Putamen (tissue), 1 donor: ENCODE measurements around the gene SHB.
"Not testable (repeated sequence)": the region's sequence is repeated elsewhere in the genome, so short reads cannot be mapped to it uniquely, and the experiment has no call there.

Experiments
- DNase-seq: peaks from one replicate; pipeline ENCODE4 v3.0.0-alpha.2; 2016; ENCODE audit warnings: low spot score

Gene SHB

DNA sequence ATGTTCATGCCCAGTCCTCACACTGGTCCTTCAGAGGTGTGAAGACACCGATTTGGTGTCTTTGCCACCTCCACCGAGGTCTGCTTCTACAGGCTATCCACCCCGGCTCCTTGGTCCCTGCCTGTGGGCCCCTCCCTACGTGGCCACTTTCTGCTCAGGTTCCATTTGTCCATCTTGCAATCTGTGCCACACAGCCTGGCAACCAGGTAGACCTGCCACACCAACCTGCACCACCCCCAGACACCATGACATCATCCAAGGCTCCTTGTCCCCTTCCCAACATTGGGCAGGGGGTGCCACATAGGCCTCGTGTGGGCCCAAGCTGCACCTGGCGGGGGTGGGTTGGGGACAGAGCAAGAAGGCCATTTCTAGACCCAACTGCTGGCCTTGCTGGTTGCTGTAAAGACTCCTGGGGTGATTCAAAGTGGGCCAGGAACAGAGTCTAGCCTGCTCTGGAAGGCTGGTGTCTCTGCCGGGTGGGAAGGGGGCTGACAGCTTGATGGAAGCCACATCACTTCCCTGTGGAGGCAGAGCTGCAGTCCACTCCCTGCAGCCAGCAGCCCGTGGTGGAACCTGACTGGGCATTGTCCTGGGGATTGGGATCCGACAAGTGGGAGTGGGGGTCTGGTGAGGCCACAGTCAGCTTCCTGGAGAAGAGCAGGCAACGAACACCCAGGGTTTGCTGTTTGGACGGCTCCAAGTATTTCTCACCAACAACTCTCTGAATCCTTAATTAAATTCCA, 99.3 kb downstream of the SHB start:
- DNase-seq, result no peak

DNA sequence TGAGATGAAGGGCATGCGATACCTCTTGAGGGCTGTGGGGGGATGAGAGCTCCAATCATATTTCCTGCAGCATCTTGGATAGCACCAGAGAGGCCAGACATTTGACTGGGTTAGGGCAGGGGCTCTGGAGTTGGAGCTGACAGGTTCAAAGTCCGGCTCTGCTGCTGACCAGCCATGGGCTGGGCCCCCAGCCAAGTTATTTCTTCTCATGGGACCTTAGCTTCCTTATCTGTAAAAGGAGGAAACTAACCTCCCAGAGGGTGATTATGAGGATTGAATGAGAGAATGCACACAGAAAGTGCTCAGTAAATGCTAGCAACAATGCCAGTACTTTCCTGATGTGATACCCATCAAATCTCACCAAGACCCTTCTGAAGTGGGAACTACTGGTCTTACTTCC, 99.9 kb downstream of the SHB start:
- no peak for DNase-seq

DNA sequence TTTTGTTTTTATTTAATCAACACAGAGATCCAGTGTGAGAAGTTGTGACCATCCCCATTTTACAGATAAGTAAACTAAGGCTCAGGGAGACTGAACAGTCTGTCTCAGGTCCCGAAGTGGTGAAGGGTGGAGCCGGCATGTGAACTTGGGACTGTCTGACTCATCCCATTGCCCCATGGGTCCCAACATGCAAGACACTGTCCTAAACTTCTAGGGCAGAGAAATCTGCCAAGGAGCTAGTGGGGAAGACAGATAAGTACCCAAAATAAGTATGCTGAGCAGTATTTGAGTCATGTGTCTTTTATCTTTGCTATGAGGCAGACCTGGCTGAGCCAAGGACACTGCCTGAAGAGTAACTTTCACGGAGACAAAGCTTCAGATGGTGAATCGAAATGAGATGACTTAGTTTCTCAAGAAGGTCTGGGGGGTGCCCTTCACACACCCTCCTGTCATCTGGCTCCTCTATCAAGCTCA, 100.8 kb downstream of the SHB start:
- DNase-seq, result no peak

DNA sequence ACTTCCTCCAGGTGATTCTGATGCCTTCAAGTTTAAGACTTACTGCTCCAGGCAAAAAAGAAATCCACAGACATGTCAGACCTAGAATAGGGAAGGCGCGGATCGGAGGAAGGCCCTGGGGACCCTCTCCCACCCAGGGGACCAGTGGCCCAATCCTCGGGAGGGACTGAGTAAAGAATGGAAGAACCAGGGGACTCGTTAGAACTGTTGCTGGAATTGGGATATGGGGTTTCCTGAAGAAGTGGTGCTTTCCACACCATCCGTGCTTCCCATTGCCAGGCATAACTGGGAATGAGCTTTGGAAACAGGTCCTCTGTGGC, 101.3 kb downstream of the SHB start:
- DNase-seq, result no peak

DNA sequence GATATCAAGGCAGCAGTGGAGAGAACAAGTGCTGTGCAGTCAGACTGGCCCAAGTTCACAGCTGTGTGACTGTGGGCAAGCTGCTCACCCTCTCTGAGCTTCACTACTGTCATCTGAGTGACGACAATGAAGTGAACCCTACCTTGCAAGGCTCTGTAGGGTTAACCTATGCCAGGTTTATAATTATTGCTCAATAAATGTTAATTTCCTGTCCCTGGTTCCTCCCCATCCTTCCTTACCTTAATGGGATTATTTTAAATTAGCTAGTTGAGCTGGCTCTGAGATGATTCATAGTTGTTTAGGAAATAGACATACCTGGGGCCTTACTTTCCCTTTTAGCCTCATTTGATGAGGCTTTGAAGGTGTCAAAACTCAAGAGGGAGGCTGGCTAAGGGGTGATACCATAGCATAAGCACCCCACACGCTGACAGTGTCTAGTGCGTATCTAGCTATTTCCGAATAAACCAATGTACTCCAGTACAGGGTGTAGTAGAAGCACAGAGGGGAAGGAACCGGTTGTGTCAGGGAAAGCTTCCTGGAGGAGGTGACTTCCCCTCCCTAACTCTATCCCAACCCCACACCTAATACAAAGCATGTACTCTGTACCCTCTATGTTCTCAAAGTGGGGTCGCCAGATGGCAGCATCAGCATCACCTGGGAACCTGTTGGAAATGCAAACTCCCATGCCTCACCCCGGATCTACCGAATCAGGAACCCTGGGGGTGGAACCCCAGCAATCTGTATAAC, 101.8 kb downstream of the SHB start:
- DNase-seq, result no peak

DNA sequence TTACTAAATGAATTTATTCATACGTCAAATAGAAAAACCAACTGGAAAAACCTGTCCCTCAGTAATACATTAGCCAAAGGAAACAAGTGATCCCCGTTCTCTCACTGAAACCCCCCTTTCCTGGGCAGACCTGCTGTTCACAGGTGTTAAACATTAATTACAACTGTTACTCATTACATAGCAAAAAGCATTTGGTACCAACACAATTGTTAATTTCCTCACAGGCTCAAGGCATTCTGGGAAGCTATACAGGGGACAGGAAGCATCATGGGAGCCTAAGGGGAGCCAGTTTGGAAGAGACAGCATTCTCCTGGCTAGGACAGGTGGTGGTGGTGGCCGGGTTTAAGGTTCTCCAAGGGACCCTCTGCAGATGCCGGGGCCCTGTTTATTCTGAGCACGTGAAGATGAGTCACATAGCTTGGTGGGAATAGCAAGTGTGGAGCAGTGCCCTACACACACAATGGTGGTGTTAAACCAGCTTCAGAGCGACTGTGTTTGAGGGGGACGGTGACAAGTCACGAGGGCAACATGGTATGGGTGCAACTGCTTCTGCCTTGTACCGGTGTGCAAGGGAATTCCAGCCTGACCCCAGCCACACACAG, 102.5 kb downstream of the SHB start:
- no peak for DNase-seq

DNA sequence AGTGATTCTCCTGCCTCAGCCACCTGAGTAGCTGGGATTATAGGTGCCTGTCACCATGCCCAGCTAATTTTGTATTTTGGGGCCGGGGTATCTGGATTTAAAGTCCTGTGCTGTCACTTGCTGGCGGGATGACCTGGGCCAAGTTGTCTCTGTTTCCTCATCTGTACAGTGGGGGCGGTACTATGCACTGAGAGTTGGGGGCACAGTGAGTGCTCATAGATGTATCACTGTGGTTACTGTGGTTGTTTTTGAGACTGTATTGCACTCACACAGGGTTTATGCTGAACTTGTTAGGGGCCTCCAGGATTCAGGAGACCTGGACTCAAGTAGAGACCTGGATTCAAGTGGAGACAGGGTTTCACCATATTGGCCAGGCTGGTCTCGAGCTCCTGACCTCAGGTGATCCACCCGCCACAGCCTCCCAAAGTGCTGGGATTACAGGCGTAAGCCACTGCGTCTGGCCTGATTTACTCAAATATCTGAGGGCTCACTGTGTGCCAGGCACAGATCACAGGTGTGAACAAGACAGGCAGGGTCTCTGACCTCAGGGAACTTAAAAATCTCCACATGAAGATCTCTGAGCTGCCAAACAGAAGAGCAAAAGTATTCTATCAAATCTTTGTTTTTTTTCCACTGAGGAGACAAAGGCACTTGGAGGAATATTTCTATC, 103.2 kb downstream of the SHB start:
- not testable (repeated sequence) for DNase-seq

DNA sequence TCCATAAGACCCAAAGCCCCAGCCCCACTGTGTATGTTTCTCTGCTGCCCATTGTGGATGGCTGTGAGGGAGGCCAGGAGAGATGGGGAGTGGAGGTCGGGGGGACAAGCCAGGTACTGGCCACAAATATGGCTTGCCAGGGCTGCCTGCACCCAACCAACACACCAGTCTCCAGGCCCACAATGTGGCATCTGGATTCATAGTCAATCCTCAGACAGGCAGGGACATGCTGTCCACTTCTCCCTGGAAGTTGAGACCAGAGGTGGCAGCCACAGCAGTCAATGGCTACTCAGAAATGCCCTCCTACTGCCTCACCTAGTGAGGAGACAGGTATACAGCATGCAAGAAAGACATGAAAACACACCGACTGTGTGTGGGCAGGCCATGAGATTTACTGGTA, 103.9 kb downstream of the SHB start:
- no peak for DNase-seq

DNA sequence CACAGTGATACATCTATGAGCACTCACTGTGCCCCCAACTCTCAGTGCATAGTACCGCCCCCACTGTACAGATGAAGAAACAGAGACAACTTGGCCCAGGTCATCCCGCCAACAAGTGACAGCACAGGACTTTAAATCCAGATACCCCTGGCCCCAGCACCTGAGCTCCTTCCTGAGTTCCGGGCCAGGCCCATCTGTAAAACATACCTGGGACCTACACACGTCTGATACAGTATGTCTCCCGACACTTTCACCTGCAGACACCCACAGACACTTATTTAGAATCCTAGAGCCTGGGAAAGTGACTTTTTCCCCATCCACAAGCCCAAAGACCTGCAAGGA, 104.3 kb downstream of the SHB start:
- DNase-seq, result no peak

DNA sequence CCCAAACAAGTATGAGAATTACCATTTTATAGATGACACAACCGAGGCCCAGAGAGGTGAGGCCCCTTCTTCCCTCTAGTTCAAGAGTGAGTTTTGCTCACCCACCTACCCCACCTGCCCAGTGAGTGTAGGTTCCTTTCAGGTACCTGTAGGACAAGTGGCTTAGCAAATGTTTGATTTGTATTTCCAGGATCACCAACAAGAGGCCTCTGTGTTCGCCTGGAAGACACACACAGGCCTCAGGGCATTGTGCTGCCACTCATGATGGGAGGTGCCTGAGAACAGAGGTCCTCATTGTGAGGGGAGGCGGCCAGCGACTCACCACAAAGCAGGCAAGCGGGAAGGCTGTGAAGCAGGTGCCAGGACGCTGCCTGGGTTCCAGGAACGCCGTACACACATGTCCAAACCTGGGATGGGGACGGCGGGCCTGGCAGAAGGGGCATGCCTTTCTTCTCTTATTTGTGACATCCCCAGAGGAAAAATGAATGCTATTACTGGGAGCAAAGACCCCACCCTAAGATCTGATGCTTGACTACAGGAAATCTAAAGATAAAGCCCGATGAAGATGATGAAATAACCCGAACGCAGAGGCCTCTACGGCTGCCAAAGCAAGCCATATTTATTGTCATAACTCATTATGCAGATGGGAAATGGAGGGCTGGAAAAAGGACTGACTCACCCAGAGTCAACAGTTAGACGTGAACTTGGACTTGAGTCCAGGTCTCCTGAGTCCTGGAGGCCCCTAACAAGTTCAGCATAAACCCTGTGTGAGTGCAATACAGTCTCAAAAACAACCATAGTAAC, 104.9 kb downstream of the SHB start:
- DNase-seq, result peak; percentile 86

DNA sequence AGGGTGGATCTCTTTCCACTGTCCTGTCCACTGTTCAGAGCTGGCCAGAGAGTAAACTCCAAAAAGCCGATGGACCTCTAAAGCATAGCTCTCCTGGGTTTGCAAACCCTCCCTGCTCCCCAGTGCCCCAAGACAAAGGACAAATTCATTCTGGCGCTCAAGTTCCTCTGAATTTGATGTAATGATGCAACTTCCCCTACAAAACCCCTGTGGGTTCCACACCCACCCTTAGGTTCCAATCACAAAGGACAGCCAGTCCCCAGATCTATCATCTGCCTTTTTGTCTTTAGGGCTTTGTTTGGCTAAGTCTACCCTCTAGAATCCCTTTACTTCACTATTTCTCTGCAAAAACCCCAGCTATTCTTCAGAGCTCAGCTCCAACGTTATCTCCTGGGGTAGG, 107.7 kb downstream of the SHB start:
- DNase-seq, result no peak

DNA sequence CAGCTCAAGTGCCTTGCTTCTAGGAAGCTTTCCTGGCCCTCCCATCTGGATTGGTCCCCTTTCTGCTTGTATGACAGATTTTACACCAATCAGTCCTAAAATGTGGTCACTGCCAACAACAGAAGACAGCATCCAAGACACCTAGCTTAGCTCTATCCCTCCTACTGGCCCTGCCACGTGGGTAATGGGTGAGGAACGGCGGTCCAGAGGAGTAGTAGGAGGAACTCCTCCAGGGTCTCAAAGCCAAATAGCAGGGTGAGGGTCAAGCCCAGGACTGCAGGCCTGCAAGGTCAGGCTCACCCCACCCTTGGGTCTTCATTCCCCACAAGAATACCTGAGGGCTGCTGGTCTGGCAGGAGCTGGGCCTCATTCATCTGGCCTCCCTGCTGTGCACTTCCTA, 108.4 kb downstream of the SHB start:
- DNase-seq, result no peak

DNA sequence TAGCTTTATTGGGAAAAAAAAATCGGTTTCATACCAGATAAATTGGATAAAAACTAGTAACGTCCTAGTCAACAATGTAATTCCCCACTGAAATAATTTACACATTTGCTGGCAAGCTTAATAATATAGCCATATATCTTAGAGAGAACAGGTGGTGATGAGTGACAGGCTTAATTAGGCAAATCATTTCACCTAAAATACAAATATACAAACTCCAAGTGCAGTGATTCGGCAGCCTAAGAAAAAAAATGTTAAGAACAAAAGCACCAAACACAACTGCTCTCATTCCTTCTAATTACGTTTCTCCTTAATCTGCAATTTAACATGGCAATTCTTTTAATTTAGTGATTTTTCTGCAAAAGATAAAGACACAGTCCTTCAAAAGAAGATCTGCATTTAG, 109.1 kb downstream of the SHB start:
- DNase-seq, result no peak

DNA sequence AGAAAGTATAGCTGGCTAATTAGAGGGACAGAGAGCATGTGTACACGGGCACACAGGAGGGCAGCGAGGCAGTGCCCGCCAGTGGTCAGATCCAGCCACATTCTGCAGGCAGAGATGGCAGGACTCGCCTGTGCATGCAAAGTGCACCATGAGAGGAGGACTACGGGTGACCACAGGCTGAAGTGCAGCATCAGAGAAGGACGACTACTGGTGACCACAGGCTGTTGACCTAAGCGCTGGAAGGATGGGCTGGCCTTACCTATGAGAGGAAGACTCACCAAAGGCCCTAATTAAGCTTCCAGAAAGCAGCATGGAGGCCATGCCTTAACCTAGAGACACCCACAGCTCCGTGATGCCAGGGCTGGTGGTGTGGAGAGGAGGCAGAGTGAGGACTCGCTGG, 110.9 kb downstream of the SHB start:
- DNase-seq, result no peak

DNA sequence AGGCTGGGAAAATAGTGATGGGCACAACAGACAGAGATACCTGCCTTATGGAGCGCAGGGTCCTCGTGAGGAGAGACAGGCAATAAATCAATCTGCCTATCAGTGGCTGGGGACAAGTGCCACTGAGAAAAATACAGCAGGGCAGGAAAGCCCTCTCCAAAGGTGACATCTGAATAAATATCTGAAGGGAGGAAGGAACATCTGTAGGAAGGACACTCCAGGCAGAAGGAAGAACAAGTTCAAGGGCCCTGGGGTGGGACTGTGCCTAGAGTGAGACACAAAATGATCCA, 111.4 kb downstream of the SHB start:
- DNase-seq, result no peak

DNA sequence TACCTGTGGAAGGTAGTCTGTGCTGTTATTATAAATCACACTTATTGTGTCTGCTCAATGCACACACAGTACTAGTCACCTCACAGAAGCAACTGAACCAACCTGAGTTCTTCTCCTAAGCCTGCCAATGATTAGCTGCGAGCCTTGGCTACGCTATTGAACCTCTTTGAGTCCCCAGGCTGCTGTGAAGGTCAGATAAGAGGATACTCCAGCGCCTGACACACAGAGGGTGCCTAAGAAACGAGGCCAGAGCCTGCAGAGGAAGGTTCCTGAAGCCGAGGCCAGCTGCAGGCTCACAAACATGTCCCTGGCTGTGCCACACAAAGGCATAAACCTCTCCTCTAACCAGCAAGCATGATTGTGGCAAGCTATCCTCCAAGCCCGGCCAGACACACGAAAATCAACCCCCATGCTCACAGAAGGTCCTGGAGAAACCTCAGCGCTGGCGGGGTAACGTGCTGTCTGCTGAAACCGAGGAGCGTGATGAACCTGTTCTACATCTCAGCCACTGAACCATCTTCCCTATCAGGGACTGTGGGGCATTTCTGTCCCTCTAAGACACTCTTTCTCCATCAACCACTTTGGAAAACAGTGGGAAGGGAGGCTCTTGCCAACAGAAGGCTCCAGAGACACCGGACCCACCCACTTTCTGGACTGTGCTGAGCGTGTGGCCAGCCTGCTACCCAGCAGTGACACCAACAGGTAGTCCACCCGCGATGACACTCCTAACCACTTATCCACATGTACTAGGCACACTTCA, 111.9 kb downstream of the SHB start:
- DNase-seq, result no peak

DNA sequence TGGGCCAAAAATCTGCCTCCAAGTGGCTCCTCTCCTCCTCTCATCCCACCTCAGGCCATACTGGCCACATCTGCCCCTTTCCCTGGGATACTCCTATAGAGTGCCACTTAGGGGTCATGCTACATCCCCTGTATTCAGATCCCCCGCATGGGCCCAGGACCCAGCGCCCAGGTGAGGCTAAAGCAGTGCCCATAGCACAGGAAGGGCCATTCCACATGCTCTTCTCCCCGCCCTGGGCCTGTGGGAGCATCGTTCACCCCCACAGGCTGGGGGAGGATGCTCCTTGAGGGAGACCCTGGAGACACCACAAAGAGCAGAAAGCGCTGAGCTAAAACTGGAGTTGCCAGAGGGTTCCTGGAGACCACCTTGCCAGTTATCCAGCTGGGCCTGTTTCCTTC, 112.6 kb downstream of the SHB start:
- DNase-seq, result no peak

DNA sequence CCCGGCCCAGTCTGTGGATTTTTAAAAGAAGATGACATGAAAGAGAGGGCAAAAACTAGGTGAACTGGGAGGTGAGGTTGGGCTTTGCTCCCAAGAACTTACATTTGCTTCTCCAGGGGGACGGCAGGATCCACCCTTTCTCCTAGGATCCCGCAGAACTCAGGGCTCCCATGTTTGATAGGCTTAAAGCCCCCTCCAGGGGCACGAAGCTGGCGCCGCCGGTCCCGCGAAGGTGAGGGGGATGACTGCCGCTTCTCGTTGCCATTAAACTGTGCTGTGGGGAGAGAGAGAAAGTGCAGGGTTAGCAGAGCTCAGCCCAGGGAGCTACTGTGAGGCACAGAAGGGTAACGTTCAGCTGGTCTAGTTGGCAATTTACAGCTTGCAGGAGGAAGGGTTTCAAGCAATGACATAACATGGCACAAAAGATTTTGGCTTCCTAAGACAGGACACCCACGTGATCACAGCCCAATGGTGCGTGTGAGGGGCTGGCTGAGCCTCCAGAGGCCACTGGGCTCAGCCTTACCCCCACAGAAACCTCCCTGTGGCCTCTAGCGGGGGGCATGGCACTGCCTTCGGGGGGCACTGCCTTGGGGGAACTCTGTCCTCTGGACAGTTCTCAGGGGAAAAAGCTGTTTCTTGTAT, 113.1 kb downstream of the SHB start:
- no peak for DNase-seq

DNA sequence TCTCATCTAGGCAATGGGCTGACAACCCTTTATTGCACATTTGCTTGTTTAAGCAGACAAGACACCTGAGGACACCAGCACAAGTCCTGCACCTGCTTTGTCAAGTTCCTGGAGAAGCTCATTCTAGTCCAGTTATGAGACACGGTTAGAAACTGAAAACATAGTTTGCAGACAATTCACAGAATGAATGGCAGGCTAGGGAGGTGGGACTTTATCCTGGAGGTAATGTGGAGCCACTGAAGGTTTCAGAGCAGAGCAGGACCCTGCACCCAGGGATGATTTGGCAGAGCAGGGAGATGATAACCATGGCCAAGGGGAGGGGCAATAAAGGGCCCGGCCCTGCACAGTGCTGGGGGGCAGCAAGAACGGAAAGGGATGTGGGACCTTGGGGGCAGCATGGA, 114.4 kb downstream of the SHB start:
- DNase-seq, result no peak

DNA sequence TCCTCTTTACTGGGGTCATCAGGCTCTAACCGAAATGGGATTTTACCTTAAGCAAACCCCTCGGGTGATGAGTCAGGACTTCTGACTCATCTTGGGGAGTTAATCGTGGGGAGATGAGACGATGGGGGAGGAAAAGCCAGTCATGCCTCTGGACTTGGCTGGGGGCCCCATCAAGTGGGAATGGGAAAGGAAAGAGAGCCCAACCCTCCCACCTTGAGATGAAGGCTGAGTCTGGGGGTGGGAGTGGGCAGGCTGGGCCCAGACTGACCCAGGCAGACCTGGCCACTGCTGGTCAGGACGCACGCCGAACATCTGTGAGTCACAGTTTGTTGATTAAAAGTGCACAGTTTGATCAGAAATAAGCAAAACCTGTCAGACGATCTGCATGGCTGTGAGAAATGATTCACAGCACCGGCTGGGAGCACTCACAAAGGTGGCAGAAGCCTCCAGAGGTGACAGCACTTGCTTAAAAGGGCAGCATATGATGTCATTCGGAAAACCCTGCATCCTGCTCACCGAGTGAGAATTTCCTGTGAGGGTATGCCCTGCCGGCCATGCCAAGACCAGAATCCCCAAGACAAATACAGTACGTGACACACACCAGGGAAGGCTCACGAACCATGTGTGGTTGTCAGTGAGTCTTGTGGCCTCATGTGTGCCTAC, 115.1 kb downstream of the SHB start:
- no peak for DNase-seq
